ENCODE data around the gene SLC6A13.
"Not testable (repeated sequence)": the region's sequence is repeated elsewhere in the genome, so short reads cannot be mapped to it uniquely, and the experiment has no call there.

SLC6A13 gene

DNA sequence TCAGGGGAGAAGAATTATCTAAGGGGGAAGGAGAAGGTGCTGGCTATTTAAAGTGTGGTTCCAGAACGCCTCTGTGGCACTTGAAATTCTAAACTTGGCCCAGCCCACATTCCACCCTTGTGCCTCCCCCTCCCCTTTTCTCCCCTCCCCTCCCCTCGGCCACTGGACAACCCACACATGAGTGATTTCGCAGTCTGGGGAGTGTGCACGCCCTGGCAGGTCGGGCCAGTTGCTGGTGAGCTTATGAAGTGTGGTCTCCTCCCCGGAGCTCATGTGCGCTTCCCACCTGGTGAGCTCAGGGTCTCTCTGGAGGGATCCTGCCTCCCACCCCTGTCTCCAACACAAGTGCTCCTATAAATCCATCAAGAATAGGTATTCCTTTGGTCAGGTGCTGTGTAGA is at the start of gene SLC6A13:
Gene SLC6A13 (minus strand): TSS at position 20 of the 400 bp plus-strand sequence. CDS start 2,784 bp downstream, outside the sequence.
- Histone ChIP-seq H3K4me1 (ENCODE audit: insufficient read depth, low read length) (no peaks in the 10 kb centered on the region; the same call in none of the 2 replicates), H3K9me3 (ENCODE audit: control insufficient read depth, insufficient read depth, low read length) (no peaks in the 10 kb centered on the region), H3K36me3 (ENCODE audit: insufficient read depth, low read length) (no peaks in the 10 kb centered on the region), H3K9ac (ENCODE audit: low read depth, low read length) (no peak within 1 kb of the TSS)

DNA sequence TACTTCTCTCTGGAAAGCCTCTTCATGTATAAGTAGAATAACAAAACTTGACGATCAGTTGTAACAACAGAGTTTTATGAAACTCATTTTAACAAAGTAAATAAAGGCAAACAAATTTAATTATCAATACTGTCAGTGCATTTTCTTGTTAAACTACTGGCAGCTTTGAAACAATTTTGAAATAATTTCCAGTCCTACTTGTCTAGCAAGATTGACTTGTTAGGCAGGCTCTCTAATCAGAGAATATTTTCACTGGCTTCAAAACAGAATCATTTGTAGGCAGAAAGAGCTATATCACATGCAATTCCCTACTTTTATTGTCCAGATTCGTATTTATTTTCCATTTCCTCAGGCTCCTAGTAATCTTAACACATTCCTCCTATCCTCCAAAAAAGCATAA is 45.9 kb upstream of the SLC6A13 start:
- H3K36me3 ChIP-seq (ENCODE audit: insufficient read depth, low read length) = peaks cover 20% of the 10 kb centered on the region
- no peaks in the 10 kb centered on the region for H3K4me1 ChIP-seq (ENCODE audit: insufficient read depth, low read length)
- H3K9ac ChIP-seq (ENCODE audit: low read depth, low read length) = no peak overlapping the region
- no peaks in the 10 kb centered on the region for H3K9me3 ChIP-seq (ENCODE audit: control insufficient read depth, insufficient read depth, low read length)

DNA sequence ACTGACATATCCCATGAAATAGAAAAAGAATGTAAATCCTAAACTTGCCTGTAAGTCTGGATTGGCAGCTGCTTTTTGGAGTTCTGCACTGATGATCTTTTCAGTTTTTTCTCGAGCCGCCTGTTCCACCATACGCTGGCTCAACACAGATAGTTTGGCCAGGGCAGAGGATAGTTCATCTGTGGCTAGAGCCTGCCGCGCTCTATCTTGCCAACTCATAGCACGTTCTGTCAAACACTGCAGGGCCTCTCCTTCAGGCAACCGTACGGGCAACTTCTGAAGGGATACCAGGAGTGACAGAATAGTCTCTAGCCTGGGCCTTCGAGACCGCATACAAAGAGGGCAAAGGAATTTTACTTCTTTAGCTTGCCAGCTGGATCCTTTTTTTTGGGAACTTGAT is 44.8 kb upstream of the SLC6A13 start:
- Histone ChIP-seq H3K4me1 (ENCODE audit: insufficient read depth, low read length) (no peaks in the 10 kb centered on the region), H3K9ac (ENCODE audit: low read depth, low read length) (no peak overlapping the region), H3K36me3 (ENCODE audit: insufficient read depth, low read length) (peaks cover 20% of the 10 kb centered on the region), H3K9me3 (ENCODE audit: control insufficient read depth, insufficient read depth, low read length) (no peaks in the 10 kb centered on the region)

DNA sequence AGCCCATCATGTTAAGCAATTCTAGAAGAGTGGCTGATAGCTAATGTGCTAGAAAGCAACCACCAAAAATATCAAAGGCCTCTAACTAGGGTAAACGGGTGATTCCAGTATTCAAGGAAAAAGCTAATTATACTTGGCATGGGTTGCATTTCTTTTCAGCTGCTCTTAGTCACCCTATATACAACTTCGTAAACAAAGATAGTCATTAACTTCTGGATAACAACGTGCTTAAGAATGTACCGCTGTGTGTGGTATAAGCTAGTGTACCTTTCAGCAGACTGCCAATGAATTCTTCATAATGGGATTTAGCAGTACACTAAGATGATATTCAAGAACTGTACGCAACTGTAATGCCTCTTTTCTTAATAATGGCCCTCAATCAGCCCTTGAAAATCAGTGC is 42.2 kb upstream of the SLC6A13 start:
- no peak overlapping the region for H3K9ac ChIP-seq (ENCODE audit: low read depth, low read length)
- H3K9me3 ChIP-seq (ENCODE audit: control insufficient read depth, insufficient read depth, low read length) = no peaks in the 10 kb centered on the region
- peaks cover 18% of the 10 kb centered on the region for H3K36me3 ChIP-seq (ENCODE audit: insufficient read depth, low read length)
- H3K4me1 ChIP-seq (ENCODE audit: insufficient read depth, low read length) = no peaks in the 10 kb centered on the region

DNA sequence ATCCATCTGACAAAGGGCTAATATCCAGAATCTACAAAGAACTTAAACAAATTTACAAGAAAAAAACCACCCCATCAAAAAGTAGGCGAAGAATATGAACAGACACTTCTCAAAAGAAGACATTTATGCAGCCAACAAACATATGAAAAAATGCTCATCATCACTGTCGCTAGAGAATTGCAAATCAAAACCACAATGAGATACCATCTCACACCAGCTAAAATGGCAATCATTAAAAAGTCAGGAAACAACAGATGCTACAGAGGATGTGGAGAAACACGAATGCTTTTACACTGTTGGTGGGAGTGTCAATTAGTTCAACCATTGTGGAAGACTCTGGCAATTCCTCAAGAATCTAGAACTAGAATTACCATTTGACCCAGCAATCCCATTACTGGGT is 40.1 kb upstream of the SLC6A13 start:
- not testable (repeated sequence) for H3K4me1 ChIP-seq (ENCODE audit: insufficient read depth, low read length); H3K9me3 ChIP-seq (ENCODE audit: control insufficient read depth, insufficient read depth, low read length); H3K9ac ChIP-seq (ENCODE audit: low read depth, low read length)
- peaks cover 18% of the 10 kb centered on the region for H3K36me3 ChIP-seq (ENCODE audit: insufficient read depth, low read length)

DNA sequence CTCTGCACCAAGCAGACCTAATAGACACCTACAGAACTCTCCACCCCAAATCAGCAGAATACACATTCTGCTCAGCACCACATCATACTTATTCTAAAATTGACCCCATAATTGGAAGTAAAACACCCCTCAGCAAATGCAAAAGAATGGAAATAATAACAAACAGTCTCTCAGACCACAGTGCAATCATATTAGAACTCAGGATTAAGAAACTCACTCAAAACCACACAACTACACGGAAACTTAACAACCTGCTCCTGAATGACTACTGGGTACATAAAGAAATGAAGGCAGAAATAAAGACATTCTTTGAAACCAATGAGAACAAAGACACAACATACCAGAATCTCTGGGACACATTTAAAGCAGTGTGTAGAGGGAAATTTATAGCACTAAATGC is 37.5 kb upstream of the SLC6A13 start:
- not testable (repeated sequence) for H3K9ac ChIP-seq (ENCODE audit: low read depth, low read length); H3K9me3 ChIP-seq (ENCODE audit: control insufficient read depth, insufficient read depth, low read length); H3K4me1 ChIP-seq (ENCODE audit: insufficient read depth, low read length)
- peaks cover 11% of the 10 kb centered on the region for H3K36me3 ChIP-seq (ENCODE audit: insufficient read depth, low read length)

DNA sequence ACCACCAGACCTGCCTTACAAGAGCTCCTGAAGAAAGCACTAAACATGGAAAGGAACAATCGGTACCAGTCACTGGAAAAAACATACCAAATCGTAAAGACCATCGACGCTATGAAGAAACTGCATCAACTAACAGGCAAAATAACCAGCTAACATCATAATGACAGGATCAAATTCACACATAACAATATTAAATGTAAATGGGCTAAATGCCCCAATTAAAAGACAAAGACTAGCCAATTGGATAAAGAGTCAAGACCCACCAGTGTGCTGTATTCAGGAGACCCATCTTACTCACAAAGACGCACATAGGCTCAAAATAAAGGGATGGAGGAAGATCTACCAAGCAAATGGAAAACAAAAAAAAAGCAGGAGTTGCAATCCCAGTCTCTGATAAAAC is 36.9 kb upstream of the SLC6A13 start:
- H3K36me3 ChIP-seq (ENCODE audit: insufficient read depth, low read length) = peaks cover 11% of the 10 kb centered on the region
- not testable (repeated sequence) for H3K9me3 ChIP-seq (ENCODE audit: control insufficient read depth, insufficient read depth, low read length); H3K9ac ChIP-seq (ENCODE audit: low read depth, low read length); H3K4me1 ChIP-seq (ENCODE audit: insufficient read depth, low read length)

DNA sequence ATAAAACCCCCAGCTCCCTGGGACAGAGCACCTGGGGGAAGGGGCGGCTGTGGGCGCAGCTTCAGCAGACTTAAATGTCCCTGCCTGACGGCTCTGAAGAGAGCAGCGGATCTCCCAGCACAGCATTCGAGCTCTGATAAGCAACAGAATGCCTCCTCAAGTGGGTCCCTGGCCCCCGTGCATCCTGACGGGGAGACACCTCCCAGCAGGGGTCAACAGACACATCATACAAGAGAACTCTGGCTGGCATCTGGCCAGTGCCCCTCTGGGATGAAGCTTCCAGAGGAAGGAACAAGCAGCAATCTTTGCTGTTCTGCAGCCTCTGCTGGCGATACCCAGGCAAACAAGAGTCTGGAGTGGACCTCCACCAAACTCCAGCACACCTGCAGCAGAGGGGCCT is 35.4 kb upstream of the SLC6A13 start:
- not testable (repeated sequence) for H3K4me1 ChIP-seq (ENCODE audit: insufficient read depth, low read length); H3K9ac ChIP-seq (ENCODE audit: low read depth, low read length); H3K9me3 ChIP-seq (ENCODE audit: control insufficient read depth, insufficient read depth, low read length)
- H3K36me3 ChIP-seq (ENCODE audit: insufficient read depth, low read length) = peaks cover 11% of the 10 kb centered on the region

DNA sequence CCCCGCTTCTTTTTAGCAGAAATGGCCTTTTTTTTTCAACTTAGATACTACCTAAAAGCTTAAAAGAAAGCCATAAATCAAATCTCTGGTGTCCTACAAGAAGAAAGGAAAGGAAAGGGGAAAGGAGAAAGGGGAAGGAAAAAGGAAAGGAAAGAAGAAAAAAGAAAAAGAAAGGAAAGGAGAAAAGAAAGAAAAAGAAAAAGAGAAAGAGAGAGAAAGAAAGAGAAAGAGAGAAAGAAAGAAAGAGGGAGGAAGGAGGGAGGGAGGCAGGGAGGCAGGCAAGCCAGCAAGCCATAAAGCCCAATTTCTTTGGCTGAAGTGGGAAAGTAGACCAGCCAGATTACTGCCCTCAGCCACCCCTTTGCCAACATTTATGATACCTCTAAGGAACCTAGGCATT is 32.5 kb upstream of the SLC6A13 start:
- H3K9ac ChIP-seq (ENCODE audit: low read depth, low read length) = no peak overlapping the region
- peaks cover 21% of the 10 kb centered on the region for H3K36me3 ChIP-seq (ENCODE audit: insufficient read depth, low read length)
- H3K4me1 ChIP-seq (ENCODE audit: insufficient read depth, low read length) = no peaks in the 10 kb centered on the region
- no peaks in the 10 kb centered on the region for H3K9me3 ChIP-seq (ENCODE audit: control insufficient read depth, insufficient read depth, low read length)

DNA sequence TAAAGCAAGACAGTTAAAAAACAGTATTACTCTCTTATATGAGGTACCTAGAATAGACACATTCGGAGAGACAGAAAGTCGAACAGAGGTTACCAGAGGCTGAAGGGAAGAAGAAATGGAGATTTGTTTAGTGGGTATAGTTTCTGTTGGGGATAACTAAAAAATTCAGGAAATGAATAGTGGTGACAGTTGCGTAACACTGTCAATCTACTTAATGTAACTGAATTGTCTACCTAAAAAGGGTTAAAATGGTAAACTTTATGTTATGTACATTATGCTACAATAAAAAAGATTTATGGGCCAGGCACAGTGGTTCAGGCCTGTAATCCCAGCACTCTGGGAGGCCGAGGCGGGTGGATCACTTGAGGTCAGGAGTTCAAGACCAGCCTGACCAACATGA is 30.6 kb upstream of the SLC6A13 start:
- H3K9me3 ChIP-seq (ENCODE audit: control insufficient read depth, insufficient read depth, low read length) = no peaks in the 10 kb centered on the region
- H3K9ac ChIP-seq (ENCODE audit: low read depth, low read length) = no peak overlapping the region
- H3K4me1 ChIP-seq (ENCODE audit: insufficient read depth, low read length) = no peaks in the 10 kb centered on the region
- peaks cover 21% of the 10 kb centered on the region for H3K36me3 ChIP-seq (ENCODE audit: insufficient read depth, low read length)

DNA sequence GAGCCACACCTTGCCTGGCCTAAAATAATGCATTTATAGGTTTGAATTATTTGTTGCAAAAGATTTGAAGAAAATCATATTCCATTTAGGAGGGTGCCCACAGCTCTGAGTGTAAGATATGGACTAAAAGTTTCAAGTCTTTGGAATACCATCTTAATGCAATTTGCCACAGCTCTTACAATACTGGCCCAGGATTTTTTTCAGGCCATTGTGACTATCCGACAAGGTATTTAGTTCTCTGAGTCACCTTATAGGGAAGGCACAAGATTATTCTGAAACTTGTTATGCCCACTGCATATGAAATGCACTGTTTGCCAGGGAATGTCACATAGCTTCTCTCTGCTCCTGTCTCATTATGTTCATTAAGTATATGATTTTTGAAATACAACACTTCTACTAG is 29.6 kb upstream of the SLC6A13 start:
- Histone ChIP-seq H3K9me3 (ENCODE audit: control insufficient read depth, insufficient read depth, low read length) (no peaks in the 10 kb centered on the region), H3K4me1 (ENCODE audit: insufficient read depth, low read length) (no peaks in the 10 kb centered on the region), H3K36me3 (ENCODE audit: insufficient read depth, low read length) (peaks cover 20% of the 10 kb centered on the region), H3K9ac (ENCODE audit: low read depth, low read length) (no peak overlapping the region)

DNA sequence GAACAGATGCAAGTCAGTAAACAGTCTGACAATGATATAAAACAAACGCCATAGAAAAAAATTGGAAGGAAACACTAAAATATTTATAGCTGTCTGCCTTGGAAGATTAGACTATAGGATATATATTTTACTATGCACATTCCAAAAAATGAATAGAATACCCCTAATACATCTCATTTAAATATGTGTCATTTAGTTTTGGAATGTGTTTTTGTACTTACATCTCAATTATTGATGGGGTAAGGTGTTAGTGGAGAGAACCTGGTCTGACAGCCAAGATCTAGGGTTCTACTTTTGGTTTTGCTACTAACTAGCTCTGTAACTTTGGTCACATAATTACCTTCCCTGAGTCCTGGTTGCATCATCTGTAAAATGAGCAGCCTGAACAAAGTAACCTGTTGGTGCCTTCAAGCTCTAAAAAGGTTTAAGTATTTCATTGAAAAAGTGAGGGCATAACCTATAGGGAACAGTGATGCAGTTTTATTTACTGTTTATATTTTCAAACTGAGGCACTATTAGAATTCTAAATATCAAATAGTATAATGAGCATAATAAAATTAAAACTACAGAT is 28.6 kb upstream of the SLC6A13 start:
- Histone ChIP-seq H3K9ac (ENCODE audit: low read depth, low read length) (no peak overlapping the region), H3K4me1 (ENCODE audit: insufficient read depth, low read length) (no peaks in the 10 kb centered on the region), H3K36me3 (ENCODE audit: insufficient read depth, low read length) (peaks cover 13% of the 10 kb centered on the region)

DNA sequence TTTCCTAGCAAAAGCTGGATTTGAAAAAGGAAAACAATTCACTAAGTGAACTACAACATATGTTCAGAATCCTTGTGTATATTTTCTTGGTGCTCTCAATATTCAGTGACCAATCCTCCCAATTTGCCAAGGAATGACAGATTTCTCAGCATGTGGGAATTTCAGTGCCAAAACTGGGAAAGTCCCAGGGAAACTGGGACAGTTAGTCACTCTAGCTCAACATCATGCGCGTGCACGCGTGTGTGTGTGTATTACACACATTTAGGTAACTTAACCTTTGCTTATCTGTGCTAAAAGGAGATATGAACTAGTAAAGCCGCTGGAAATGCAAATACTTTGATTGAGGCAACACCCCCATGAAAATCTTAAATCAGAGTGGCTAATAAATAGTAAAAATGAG is 26.1 kb upstream of the SLC6A13 start:
- H3K9me3 ChIP-seq (ENCODE audit: control insufficient read depth, insufficient read depth, low read length) = no peaks in the 10 kb centered on the region
- H3K9ac ChIP-seq (ENCODE audit: low read depth, low read length) = no peak overlapping the region
- H3K36me3 ChIP-seq (ENCODE audit: insufficient read depth, low read length) = peaks cover 16% of the 10 kb centered on the region; the same call in 1 of the 2 replicates
- H3K4me1 ChIP-seq (ENCODE audit: insufficient read depth, low read length) = no peaks in the 10 kb centered on the region

More for the DNA sequence above, 28.6 kb upstream of the SLC6A13 start:
- no peaks in the 10 kb centered on the region for H3K9me3 ChIP-seq (ENCODE audit: control insufficient read depth, insufficient read depth, low read length)

DNA sequence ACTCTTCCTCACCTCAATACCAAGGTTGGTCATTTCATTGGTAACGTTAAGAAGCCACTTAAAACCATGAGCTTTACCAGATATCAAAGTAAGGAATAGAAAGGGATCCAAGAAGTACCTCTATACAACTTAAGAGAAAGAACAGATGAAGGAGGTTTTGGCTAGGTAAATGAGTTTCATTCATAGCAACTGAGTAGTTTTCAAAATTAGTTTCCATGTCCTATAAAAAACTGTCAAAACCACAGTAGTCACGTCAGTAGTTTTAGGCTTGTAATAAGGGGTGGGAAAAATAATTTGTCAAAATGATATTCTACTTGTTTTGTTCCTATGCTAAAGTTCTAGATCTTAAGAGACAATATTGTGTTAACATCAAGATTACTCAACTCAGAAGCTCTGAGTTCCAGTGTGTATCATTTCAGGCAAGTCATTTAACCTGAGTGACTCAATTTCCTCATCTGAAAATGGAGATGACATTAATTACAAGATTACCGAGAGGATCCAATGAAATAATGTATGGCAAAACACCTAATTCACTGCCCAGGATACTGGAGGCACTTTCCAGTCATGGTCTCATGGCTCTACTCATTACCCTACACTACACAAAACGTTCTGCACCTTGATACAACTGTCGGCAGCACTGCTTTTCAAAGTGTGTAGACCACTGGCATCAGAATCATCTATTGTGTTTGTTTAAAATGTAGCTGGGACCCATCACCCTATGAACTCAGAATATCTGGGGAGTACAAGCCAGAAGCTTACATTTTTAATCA is 24.1 kb upstream of the SLC6A13 start:
- H3K9ac ChIP-seq (ENCODE audit: low read depth, low read length) = no peak overlapping the region
- no peaks in the 10 kb centered on the region for H3K9me3 ChIP-seq (ENCODE audit: control insufficient read depth, insufficient read depth, low read length)
- H3K36me3 ChIP-seq (ENCODE audit: insufficient read depth, low read length) = peaks cover 6% of the 10 kb centered on the region; the same call in 1 of the 2 replicates
- no peaks in the 10 kb centered on the region for H3K4me1 ChIP-seq (ENCODE audit: insufficient read depth, low read length)

DNA sequence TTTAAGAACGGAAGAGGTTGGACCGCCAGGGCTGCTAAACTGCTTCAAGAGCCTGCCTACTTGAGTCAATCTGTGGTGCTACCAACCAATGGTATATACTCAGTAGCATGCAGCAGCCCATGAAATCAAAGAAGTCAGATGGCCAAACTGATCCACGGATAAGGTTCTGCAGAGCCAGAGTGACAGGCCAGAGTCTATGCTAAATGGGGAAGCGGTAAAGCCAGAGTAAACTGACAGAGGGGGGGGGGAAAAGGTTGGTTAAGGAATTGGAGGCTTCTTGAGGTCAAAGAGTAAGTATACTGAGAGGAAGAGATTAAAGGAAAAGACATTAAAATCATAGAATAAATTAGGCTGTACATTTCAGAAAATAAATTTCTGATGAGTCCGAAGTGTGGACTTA is 15.4 kb upstream of the SLC6A13 start:
- no peak overlapping the region for H3K9ac ChIP-seq (ENCODE audit: low read depth, low read length)
- no peaks in the 10 kb centered on the region for H3K9me3 ChIP-seq (ENCODE audit: control insufficient read depth, insufficient read depth, low read length)
- no peaks in the 10 kb centered on the region for H3K36me3 ChIP-seq (ENCODE audit: insufficient read depth, low read length)
- H3K4me1 ChIP-seq (ENCODE audit: insufficient read depth, low read length) = no peaks in the 10 kb centered on the region

Measured in ES-I3 (cell line).